Lung (tissue), 12 donors: ENCODE results near the gene FLNC. TPM values are rescaled to one million over a fixed set of nuclear protein-coding genes. Genes with fewer than 3 reads are reported as not detected.

Experiments
- ATAC-seq: fragments of 200-7000 bp; cut with Tn5 transposase; one replicate; pipeline ENCODE4 v1.9.1; 2020; ENCODE audit warnings: moderate number of reproducible peaks; ENCODE audit not compliant: insufficient read depth, low FRiP score
- DNase-seq, 3 donors: peaks; one replicate each; pipeline ENCODE4 v3.0.0-alpha.2; 2013 to 2017
- H3K27ac ChIP-seq, 2 donors: one replicate each; pipeline ENCODE4 v1.5.1; 2013; ENCODE audit warnings: mild to moderate bottlenecking in 2 of 2, moderate library complexity in 2 of 2, control low read depth in 1 of 2, inconsistent platforms in 1 of 2, low read depth in 1 of 2, low read length in 1 of 2
- H3K27me3 ChIP-seq, 3 donors: one replicate each; pipeline ENCODE4 v1.5.1; 2013; ENCODE audit warnings: low read length in 2 of 3; ENCODE audit not compliant: control insufficient read depth in 3 of 3, insufficient read depth in 3 of 3
- H3K36me3 ChIP-seq, 4 donors: one replicate each; pipeline ENCODE4 v1.5.1; 2013; ENCODE audit warnings: low read length in 4 of 4, mild to moderate bottlenecking in 1 of 4, moderate library complexity in 1 of 4; ENCODE audit not compliant: control insufficient read depth in 4 of 4, insufficient read depth in 4 of 4
- H3K4me1 ChIP-seq, 5 donors: one replicate each; pipeline ENCODE4 v1.5.1; 2013; ENCODE audit warnings: low read length in 5 of 5, mild to moderate bottlenecking in 2 of 5, moderate library complexity in 1 of 5; ENCODE audit not compliant: control insufficient read depth in 5 of 5, insufficient read depth in 5 of 5
- H3K4me3 ChIP-seq: one replicate; pipeline ENCODE4 v1.5.1; 2013; ENCODE audit warnings: mild to moderate bottlenecking, control low read depth, moderate library complexity
- H3K9ac ChIP-seq, 2 donors: one replicate each; pipeline ENCODE4 v1.5.1; 2013; ENCODE audit warnings: low read length in 2 of 2, control low read depth in 1 of 2; ENCODE audit not compliant: insufficient read depth in 1 of 2
- H3K9me3 ChIP-seq, 4 donors: one replicate each; pipeline ENCODE4 v1.5.1; 2013; ENCODE audit warnings: low read length in 3 of 4, mild to moderate bottlenecking in 1 of 4, moderate library complexity in 1 of 4; ENCODE audit not compliant: control insufficient read depth in 4 of 4, insufficient read depth in 3 of 4
- WGBS, 2 donors: extraction: QIAGEN DNeasy Blood & Tissue Kit; methylation state at CpG; one replicate each; pipeline ENCODE4 v1.1.7; 2013; 5-methylcytosine and 5-hydroxymethylcytosine counted together
- polyA plus RNA-seq, 2 donors: library from polyadenylated mRNA; stranded (reverse); fragments of 200-250 nt; gene quantifications; one replicate each; pipeline ENCODE4 v1.2.1, GENCODE V29; 2013
- total RNA-seq, 2 donors: library from RNA; depleted of rRNA in 1 of 2; stranded (reverse); fragments of >200 nt in 1 of 2; gene quantifications; one replicate each; pipeline ENCODE4 v1.2.1, GENCODE V29; 2014 to 2021
- TF ChIP-seq, protein P1 (sequence below): IDR thresholded peaks from 2 replicates; pipeline ENCODE4 v1.5.1; 2012; ENCODE audit warnings: mild to moderate bottlenecking; ENCODE audit errors: control extremely low read depth, extremely low read depth
- donor health status: control.
- donor health status: control.
- donor health status: Bipolar disorder and iron deficiency.
- donor health status: healthy.
- donor health status: DM: yes; HTN: yes; CAD: no.

FLNC gene
- total and polyA plus RNA-seq, 4 donors, result 2.0 to 24.2 (median 7.7) TPM

GRCh38 chr7:128888756-128889095, 58.5 kb downstream of the FLNC start:
- TF ChIP-seq, protein P1, sequence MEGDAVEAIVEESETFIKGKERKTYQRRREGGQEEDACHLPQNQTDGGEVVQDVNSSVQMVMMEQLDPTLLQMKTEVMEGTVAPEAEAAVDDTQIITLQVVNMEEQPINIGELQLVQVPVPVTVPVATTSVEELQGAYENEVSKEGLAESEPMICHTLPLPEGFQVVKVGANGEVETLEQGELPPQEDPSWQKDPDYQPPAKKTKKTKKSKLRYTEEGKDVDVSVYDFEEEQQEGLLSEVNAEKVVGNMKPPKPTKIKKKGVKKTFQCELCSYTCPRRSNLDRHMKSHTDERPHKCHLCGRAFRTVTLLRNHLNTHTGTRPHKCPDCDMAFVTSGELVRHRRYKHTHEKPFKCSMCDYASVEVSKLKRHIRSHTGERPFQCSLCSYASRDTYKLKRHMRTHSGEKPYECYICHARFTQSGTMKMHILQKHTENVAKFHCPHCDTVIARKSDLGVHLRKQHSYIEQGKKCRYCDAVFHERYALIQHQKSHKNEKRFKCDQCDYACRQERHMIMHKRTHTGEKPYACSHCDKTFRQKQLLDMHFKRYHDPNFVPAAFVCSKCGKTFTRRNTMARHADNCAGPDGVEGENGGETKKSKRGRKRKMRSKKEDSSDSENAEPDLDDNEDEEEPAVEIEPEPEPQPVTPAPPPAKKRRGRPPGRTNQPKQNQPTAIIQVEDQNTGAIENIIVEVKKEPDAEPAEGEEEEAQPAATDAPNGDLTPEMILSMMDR, result no peak
- DNase-seq, result peak in 1 of 3 donors; percentile 9
- Histone ChIP-seq H3K27me3 (peaks cover 0 to 14% (median 0%) of the 10 kb centered on the region in 3 donors), H3K4me1 (peaks cover 0 to 3% (median 0%) of the 10 kb centered on the region in 5 donors), H3K36me3 (no peaks in the 10 kb centered on the region), H3K4me3 (no peak overlapping the region), H3K9ac (no peak overlapping the region), H3K27ac (no peak overlapping the region), H3K9me3 (no peaks in the 10 kb centered on the region)
- WGBS, 2 donors, result 82 to 89% methylated on average over 11 of the region's 11 CpGs
- ATAC-seq, result no peak

- H3K4me1 ChIP-seq, result peaks cover 0 to 3% (median 0%) of the 10 kb centered on the region in 5 donors
- no peaks in the 10 kb centered on the region for H3K36me3 ChIP-seq
- no peak overlapping the region for H3K27ac ChIP-seq
- TF ChIP-seq, protein P1, result no peak
- DNase-seq (no peak), ATAC-seq (no peak)
- H3K9me3 ChIP-seq, result no peaks in the 10 kb centered on the region
- peaks cover 0 to 14% (median 0%) of the 10 kb centered on the region in 3 donors for H3K27me3 ChIP-seq
- no peak overlapping the region for H3K9ac ChIP-seq
- no peak overlapping the region for H3K4me3 ChIP-seq
- WGBS, 2 donors, result 71 to 75% methylated on average over 8 of the region's 8 CpGs
These were observed 58.9 kb downstream of the FLNC start for GRCh38 chr7:128889121-128889520.

DNA sequence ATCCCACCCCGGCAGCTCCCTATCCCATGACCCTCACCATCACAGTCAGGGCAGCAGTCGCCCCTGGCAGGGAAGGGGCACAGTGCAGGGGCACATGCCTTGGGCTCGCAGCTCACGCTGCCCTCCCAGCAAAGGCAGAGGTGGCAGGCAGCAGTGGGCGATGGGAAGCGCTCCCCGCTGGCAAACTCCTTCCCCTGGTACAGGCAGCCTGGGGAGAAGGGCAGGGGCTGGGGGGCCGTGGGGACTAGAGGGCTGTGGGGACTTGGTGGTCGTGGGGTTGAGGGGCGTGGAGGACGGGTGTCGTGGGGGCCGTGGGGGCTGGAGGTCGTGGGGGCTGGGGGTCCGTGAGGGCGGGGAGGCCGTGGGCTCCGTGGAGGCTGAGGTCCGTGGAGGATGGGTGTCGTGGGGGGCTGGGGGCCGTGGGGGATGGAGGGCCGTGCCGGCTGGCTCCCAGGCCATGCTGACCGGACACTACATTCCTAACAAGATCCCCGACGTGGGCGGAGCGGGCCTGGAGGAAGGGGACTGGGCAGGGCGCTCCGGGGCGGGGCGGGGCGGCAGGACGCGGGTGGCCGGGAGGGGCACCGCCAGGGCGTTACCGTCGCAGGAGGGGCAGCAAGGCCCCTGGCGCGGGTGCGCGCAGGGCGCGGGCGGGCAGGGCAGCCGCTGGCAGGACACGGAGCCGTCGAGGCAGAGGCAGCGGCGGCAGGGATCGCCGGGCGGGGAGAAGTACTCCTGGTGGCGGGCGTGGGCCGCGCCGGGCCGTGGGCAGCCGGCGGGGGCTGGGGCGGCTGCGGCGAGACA, 60.3 kb downstream of the FLNC start:
- Histone ChIP-seq H3K9ac (no peak overlapping the region), H3K36me3 (no peaks in the 10 kb centered on the region), H3K9me3 (no peaks in the 10 kb centered on the region), H3K4me1 (peaks cover 0 to 3% (median 0%) of the 10 kb centered on the region in 5 donors), H3K4me3 (no peak overlapping the region), H3K27ac (no peak overlapping the region), H3K27me3 (peaks cover 0 to 12% (median 0%) of the 10 kb centered on the region in 3 donors)
- DNase-seq (peak in 1 of 3 donors; percentile 11), ATAC-seq (peak; percentile 15)
- TF ChIP-seq, protein P1, result no peak
- WGBS, 2 donors, result 28 to 29% methylated on average over 61 to 67 of the region's 67 CpGs
